Motor neuron (in vitro differentiated cells): Measurements from ENCODE around the gene CHRM5. TPM values are rescaled to one million over a fixed set of nuclear protein-coding genes. Genes with fewer than 3 reads are reported as not detected.

ENCODE experiments used
- ATAC-seq, 8 experiments: fragments of 200-7000 bp; cut with Tn5 transposase; replicated peaks in 6 of 8; 2 replicates each; pipeline ENCODE4 v1.8.0; 2021; ENCODE audit warnings: mild to moderate bottlenecking in 8 of 8, moderate library complexity in 8 of 8
- H3K27ac ChIP-seq, 2 donors: fragments of 250-450 bp; sonication (Bioruptor Pico); 2 replicates each; pipeline ENCODE4 v1.9.0; 2021; ENCODE audit warnings: antibody characterized with exemption in 2 of 2, mild to moderate bottlenecking in 2 of 2, moderate library complexity in 1 of 2
- H3K4me1 ChIP-seq, 2 donors: fragments of 250-450 bp; sonication (Bioruptor Pico); replicated peaks in 1 of 2; 2 replicates each; pipeline ENCODE4 v1.6.1; 2021; ENCODE audit warnings: antibody characterized with exemption in 2 of 2, mild to moderate bottlenecking in 2 of 2, moderate library complexity in 1 of 2
- H3K4me3 ChIP-seq, 5 donors: fragments of 250-450 bp; sonication (Bioruptor Pico); 2 replicates each; pipeline ENCODE4 v1.9.0; 2021; ENCODE audit warnings: antibody characterized with exemption in 5 of 5, mild to moderate bottlenecking in 5 of 5, moderate library complexity in 4 of 5
- WGBS, 10 experiments: fragments of 450-650 bp; shearing (Covaris generic); methylation state at CpG; one replicate each; pipeline ENCODE4 v1.0.0; 2022; 5-methylcytosine and 5-hydroxymethylcytosine counted together
- in situ Hi-C, 9 experiments: fragments of 400-800 bp; cut with MboI; loops; one replicate each; pipeline ENCODE4 v1.15.0; 2021; ENCODE audit warnings: low sequenced_read_pairs in 9 of 9, low pct_unique_long_range_greater_than_20kb in 2 of 9; ENCODE audit not compliant: unreplicated experiment in 9 of 9
- total RNA-seq, 8 experiments: library from RNA; unstranded; fragments of 300-600 nt; gene quantifications; 2 replicates each; pipeline versions ENCODE4 v1.2.3 to v1.2.4, GENCODE V29; 2022

CHRM5 gene
- total RNA-seq, 8 experiments from 2014 or later, result 0.05 to 1.4 (median 0.46) TPM

- no peak for ATAC-seq
- in situ Hi-C loops, result loop anchor here in 5 of 9 experiments (25.0 kb wide), 2 partner anchors 98 to 248 kb away; partner anchors contain the start of genes KATNBL1 (in 4 of the 5) and LPCAT4 (in 1 of the 5)
- 70 to 100% (median 93%) methylated on average over 2 to 3 of the region's 3 CpGs; no CpG with 5 or more reads in 7 of the 10 experiments for WGBS, 10 experiments
Measured at GRCh38 chr15:34114739-34115138, 146.4 kb downstream of the CHRM5 start.

GRCh38 chr15:34116620-34117019 is 148.3 kb downstream of the CHRM5 start:
- no peaks in the 10 kb centered on the region for H3K4me1 ChIP-seq
- no peak overlapping the region for H3K4me3 ChIP-seq
- ATAC-seq, result no peak
- no peak overlapping the region for H3K27ac ChIP-seq
- 33 to 100% (median 81%) methylated on average over 1 to 2 of the region's 2 CpGs; no CpG with 5 or more reads in 1 of the 10 experiments for WGBS, 10 experiments
- in situ Hi-C loops, result loop anchor here in 5 of 9 experiments (25.0 kb wide), 2 partner anchors 96 to 246 kb away; partner anchors contain the start of genes KATNBL1 (in 4 of the 5) and LPCAT4 (in 1 of the 5)

More at GRCh38 chr15:34114739-34115138, 146.4 kb downstream of the CHRM5 start:
- Histone ChIP-seq H3K27ac (no peak overlapping the region), H3K4me3 (no peak overlapping the region), H3K4me1 (no peaks in the 10 kb centered on the region)

Other genes starting within 250 kb of the CHRM5 start
- 10 to 100 TPM in 4 of 8 experiments, 1 to 10 TPM in 4; 3.0 to 22.3 (median 11.2) TPM for gene AVEN, start 70.7 kb downstream of the CHRM5 start, total RNA-seq
- gene EMC7, start 133.4 kb downstream of the CHRM5 start, total RNA-seq, result 100 to 1,000 TPM in 1 of 8 experiments, 10 to 100 TPM in 7; 40.6 to 122 (median 57.7) TPM
- 1 to 10 TPM; 1.7 to 5.1 (median 3.2) TPM for gene PGBD4, start 133.6 kb downstream of the CHRM5 start, total RNA-seq
- 10 to 100 TPM; 19.3 to 52.0 (median 41.7) TPM for gene KATNBL1, start 241.6 kb downstream of the CHRM5 start, total RNA-seq